ENCODE results near the gene DOCK4.
"Not testable (repeated sequence)": the region's sequence is repeated elsewhere in the genome, so short reads cannot be mapped to it uniquely, and the experiment has no call there.

DOCK4 gene

GRCh38 chr7:111937163-111937562, 269.0 kb downstream of the DOCK4 start:
- DNase-seq = no peak

- DNase-seq = no peak
Observed at GRCh38 chr7:111933609-111934008, 272.6 kb downstream of the DOCK4 start.

- DNase-seq = no peak
Observed at GRCh38 chr7:111931958-111932357, 274.2 kb downstream of the DOCK4 start.

GRCh38 chr7:111931016-111931517, 275.1 kb downstream of the DOCK4 start:
- DNase-seq = no peak

GRCh38 chr7:111929264-111929663, 276.9 kb downstream of the DOCK4 start:
- DNase-seq = no peak

GRCh38 chr7:111927353-111928019, 278.7 kb downstream of the DOCK4 start:
- DNase-seq = no peak

- no peak for DNase-seq
Observed at GRCh38 chr7:111920329-111920728, 285.9 kb downstream of the DOCK4 start.

GRCh38 chr7:111919631-111920179, 286.5 kb downstream of the DOCK4 start:
- no peak for DNase-seq

- no peak for DNase-seq
Observed at GRCh38 chr7:111919164-111919563, 287.0 kb downstream of the DOCK4 start.

GRCh38 chr7:111918461-111918860, 287.7 kb downstream of the DOCK4 start:
- DNase-seq = no peak

- DNase-seq = not testable (repeated sequence)
Observed at GRCh38 chr7:111917404-111917803, 288.8 kb downstream of the DOCK4 start.

GRCh38 chr7:111914291-111914690, 291.9 kb downstream of the DOCK4 start:
- no peak for DNase-seq

- no peak for DNase-seq
Observed at GRCh38 chr7:111911166-111911961, 294.8 kb downstream of the DOCK4 start.

- no peak for DNase-seq
Observed at GRCh38 chr7:111910656-111911055, 295.5 kb downstream of the DOCK4 start.

GRCh38 chr7:111908673-111909072, 297.5 kb downstream of the DOCK4 start:
- DNase-seq = not testable (repeated sequence)

- no peak for DNase-seq
Observed at GRCh38 chr7:111903797-111904196, 302.4 kb downstream of the DOCK4 start.

GRCh38 chr7:111903016-111903415, 303.2 kb downstream of the DOCK4 start:
- no peak for DNase-seq

- DNase-seq = no peak
Observed at GRCh38 chr7:111900283-111900682, 305.9 kb downstream of the DOCK4 start.

- DNase-seq = no peak
Observed at GRCh38 chr7:111895049-111895448, 311.1 kb downstream of the DOCK4 start.

- no peak for DNase-seq
Observed at GRCh38 chr7:111894518-111894917, 311.7 kb downstream of the DOCK4 start.

GRCh38 chr7:111893190-111893589, 313.0 kb downstream of the DOCK4 start:
- no peak for DNase-seq

GRCh38 chr7:111892588-111892987, 313.6 kb downstream of the DOCK4 start:
- no peak for DNase-seq

GRCh38 chr7:111887734-111888133, 318.5 kb downstream of the DOCK4 start:
- no peak for DNase-seq

- no peak for DNase-seq
Observed at GRCh38 chr7:111886233-111886632, 320.0 kb downstream of the DOCK4 start.

Measured in RPMI8226 (cell line).